ENCODE data around the gene ETV1. TPM values are rescaled to one million over a fixed set of nuclear protein-coding genes. Genes with fewer than 3 reads are reported as not detected.

Gene ETV1
- total and polyA plus RNA-seq, 9 of the 15 experiments (the other 6 are each of a cell fraction or from before 2014, with no cell fraction given) = 7.2 to 27.4 (median 14.0) TPM

- no peak for TF ChIP-seq ZBTB33 (CRISPR knock-in tag; IDR thresholded peaks at IDR 0.05)
- TF ChIP-seq PCBP2 (IDR thresholded peaks at IDR 0.05; ENCODE audit: low read depth, low read length, poor library complexity, severe bottlenecking) = no peak
- TF ChIP-seq HDAC6 (IDR thresholded peaks at IDR 0.05; ENCODE audit: low read depth, low read length) = no peak
- no peak for TF ChIP-seq ZSCAN32 (CRISPR knock-in tag; IDR thresholded peaks at IDR 0.05)
- no peak for TF ChIP-seq KHSRP (IDR thresholded peaks at IDR 0.05)
- no peak for TF ChIP-seq FOXK2 (conservative IDR thresholded peaks at IDR 0.05 in 1 of 2, IDR thresholded peaks at IDR 0.05 in 1 of 2; ENCODE audit: low read depth in 2 of 2)
- TF ChIP-seq ILK (tag; IDR thresholded peaks at IDR 0.05; ENCODE audit: borderline replicate concordance, low read depth) = no peak
- TF ChIP-seq BHLHE40 (IDR thresholded peaks at IDR 0.05; ENCODE audit: low read length) = no peak
- no peak for TF ChIP-seq ZNF766 (CRISPR knock-in tag; conservative IDR thresholded peaks at IDR 0.05)
- no peak for TF ChIP-seq ZNF318 (IDR thresholded peaks at IDR 0.05; ENCODE audit: borderline replicate concordance in 1 of 2, low read depth in 1 of 2)
Measured at GRCh38 chr7:13844954-13845353, 144.5 kb downstream of the ETV1 start (continued).
